HG03342 (cell line): Measurements from ENCODE around the gene NXPH4.

ENCODE experiments used
- ATAC-seq: cut with Tn5 transposase; IDR thresholded peaks from one replicate; pipeline ENCODE4 v1.9.1; 2021; ENCODE audit warnings: mild to moderate bottlenecking, moderate library complexity; ENCODE audit not compliant: unreplicated experiment

Gene NXPH4

GRCh38 chr12:57240926-57241401 lies 24.4 kb downstream of the NXPH4 start:
- ATAC-seq = no peak

GRCh38 chr12:57241402-57242310 lies 25.1 kb downstream of the NXPH4 start:
- ATAC-seq = no peak

GRCh38 chr12:57242329-57242690 lies 25.7 kb downstream of the NXPH4 start:
- no peak for ATAC-seq

GRCh38 chr12:57242691-57243454 lies 26.3 kb downstream of the NXPH4 start:
- peak; percentile 47 for ATAC-seq

- ATAC-seq = no peak
Observed at GRCh38 chr12:57243521-57244311, 27.1 kb downstream of the NXPH4 start.

- ATAC-seq = no peak
Observed at GRCh38 chr12:57244312-57244696, 27.7 kb downstream of the NXPH4 start.

GRCh38 chr12:57247041-57247440 lies 30.4 kb downstream of the NXPH4 start:
- ATAC-seq = no peak

GRCh38 chr12:57248934-57249742 lies 32.5 kb downstream of the NXPH4 start:
- no peak for ATAC-seq

GRCh38 chr12:57250541-57250940 lies 33.9 kb downstream of the NXPH4 start:
- ATAC-seq = no peak

- ATAC-seq = no peak
Observed at GRCh38 chr12:57250956-57251355, 34.4 kb downstream of the NXPH4 start, which contains the start of gene STAC3. TSS of gene STAC3 (minus strand) at chr12:57251187. CDS start at chr12:57249636, 1,551 bp downstream.

- no peak for ATAC-seq
Observed at GRCh38 chr12:57254506-57255280, 38.1 kb downstream of the NXPH4 start.

GRCh38 chr12:57255916-57256315 lies 39.3 kb downstream of the NXPH4 start:
- no peak for ATAC-seq

GRCh38 chr12:57258977-57259970 lies 42.7 kb downstream of the NXPH4 start:
- no peak for ATAC-seq

- no peak for ATAC-seq
Observed at GRCh38 chr12:57260366-57260765, 43.8 kb downstream of the NXPH4 start.

GRCh38 chr12:57261428-57261865 lies 44.9 kb downstream of the NXPH4 start:
- no peak for ATAC-seq

GRCh38 chr12:57262126-57262822 lies 45.7 kb downstream of the NXPH4 start:
- ATAC-seq = no peak

GRCh38 chr12:57263096-57263495 lies 46.5 kb downstream of the NXPH4 start:
- no peak for ATAC-seq

GRCh38 chr12:57266681-57267080 lies 50.1 kb downstream of the NXPH4 start:
- no peak for ATAC-seq
